OCI-LY7 (cell line): ENCODE results near the gene APPL2. TPM values are rescaled to one million over a fixed set of nuclear protein-coding genes. Genes with fewer than 3 reads are reported as not detected.

ENCODE experiments used
- BruUV-seq: library from RNA; stranded (reverse); fragments of 400-500 nt; replicated peaks from 2 replicates; lab custom pipeline; 2021; lab: Mats Ljungman, UMichigan
- CTCF ChIA-PET: fragments of 300-600 bp; sonication (Branson Sonifier 250); formaldehyde crosslinking; loops from one replicate; lab custom pipeline; 2022; ENCODE audit warnings: antibody characterized with exemption; ENCODE audit not compliant: unreplicated experiment; lab: Charles Lee
- POLR2A ChIA-PET: fragments of 300-600 bp; sonication (Branson Sonifier 250); formaldehyde crosslinking; loops from one replicate; lab custom pipeline; 2022; ENCODE audit warnings: antibody characterized with exemption; lab: Charles Lee
- DNase-seq: peaks from one replicate; pipeline ENCODE4 v3.0.0-alpha.2; 2015; ENCODE audit warnings: low spot score
- H2AFZ ChIP-seq: fragments of 200-600 bp; sonication (generic), shearing (Covaris generic); 2 replicates; pipeline ENCODE4 v1.6.1; 2014; ENCODE audit warnings: mild to moderate bottlenecking, antibody characterized with exemption, low read length, moderate library complexity
- H3K27ac ChIP-seq: fragments of 200-600 bp; sonication (generic); 2 replicates; pipeline ENCODE4 v1.5.1; 2014; ENCODE audit warnings: mixed run types, low read depth, mild to moderate bottlenecking, moderate library complexity, low read length, inconsistent platforms; ENCODE audit not compliant: poor library complexity, severe bottlenecking
- H3K36me3 ChIP-seq: fragments of 200-600 bp; sonication (generic); 2 replicates; pipeline ENCODE4 v1.6.1; 2014; ENCODE audit warnings: mild to moderate bottlenecking, antibody characterized with exemption, low read length, moderate library complexity, mixed read lengths; ENCODE audit not compliant: insufficient read depth
- H3K4me1 ChIP-seq: fragments of 200-600 bp; sonication (generic); 2 replicates; pipeline ENCODE4 v1.5.1; 2014; ENCODE audit warnings: mild to moderate bottlenecking, low read length; ENCODE audit not compliant: insufficient read depth, poor library complexity, severe bottlenecking
- H3K4me2 ChIP-seq: fragments of 200-600 bp; sonication (generic); 2 replicates; pipeline ENCODE4 v1.6.1; 2014; ENCODE audit warnings: mild to moderate bottlenecking, low read length
- H3K4me3 ChIP-seq: fragments of 200-600 bp; sonication (generic); 2 replicates; pipeline ENCODE4 v1.5.1; 2014; ENCODE audit warnings: mild to moderate bottlenecking, low read depth, low read length; ENCODE audit not compliant: poor library complexity, severe bottlenecking
- H3K79me2 ChIP-seq: fragments of 200-600 bp; sonication (generic); 2 replicates; pipeline ENCODE4 v1.6.1; 2016; ENCODE audit warnings: low read depth, mild to moderate bottlenecking, low read length, moderate library complexity, mixed read lengths; ENCODE audit not compliant: insufficient read depth
- H3K9me2 ChIP-seq: fragments of 200-600 bp; sonication (generic); 2 replicates; pipeline ENCODE4 v1.6.1; 2016; ENCODE audit warnings: mild to moderate bottlenecking, low read length, mixed read lengths; ENCODE audit not compliant: insufficient read depth
- H3K9me3 ChIP-seq: fragments of 200-600 bp; sonication (generic); 2 replicates; pipeline ENCODE4 v1.6.1; 2014; ENCODE audit warnings: mild to moderate bottlenecking, mixed run types, low read length, mixed read lengths
- H4K20me1 ChIP-seq: fragments of 200-600 bp; sonication (generic); 2 replicates; pipeline ENCODE4 v1.6.1; 2014; ENCODE audit warnings: mild to moderate bottlenecking, antibody characterized with exemption, low read length, moderate library complexity, mixed read lengths; ENCODE audit not compliant: insufficient read depth
- EZH2phosphoT487 ChIP-seq: fragments of 200-600 bp; sonication (generic); IDR thresholded peaks from 2 replicates; pipeline ENCODE4 v1.6.1; 2018; ENCODE audit warnings: low read depth, borderline replicate concordance, mild to moderate bottlenecking, mixed run types, antibody characterized with exemption, low read length, moderate library complexity, mixed read lengths
- intact Hi-C: fragments of 100-400 bp; cut with micrococcal nuclease; formaldehyde crosslinking; loops from one replicate; pipeline ENCODE4 v1.10.0; 2022; ENCODE audit not compliant: unreplicated experiment
- total RNA-seq, 2 experiments: library from RNA; depleted of rRNA in 1 of 2; stranded (reverse); fragments of >200 nt in 1 of 2; shearing (Covaris generic) in 1 of 2; gene quantifications; 2 replicates each; pipeline ENCODE4 v1.2.3, GENCODE V29; 2014 to 2022
- TF ChIP-seq, protein P1 (sequence below): fragments of 200-600 bp; sonication (generic); conservative IDR thresholded peaks from 2 replicates; pipeline ENCODE4 v1.5.1; 2014; ENCODE audit warnings: mild to moderate bottlenecking, antibody characterized with exemption, low read length, moderate library complexity, mixed read lengths

Gene APPL2
- total RNA-seq, 2 experiments from 2014 or later = 18.8 to 29.1 TPM

DNA sequence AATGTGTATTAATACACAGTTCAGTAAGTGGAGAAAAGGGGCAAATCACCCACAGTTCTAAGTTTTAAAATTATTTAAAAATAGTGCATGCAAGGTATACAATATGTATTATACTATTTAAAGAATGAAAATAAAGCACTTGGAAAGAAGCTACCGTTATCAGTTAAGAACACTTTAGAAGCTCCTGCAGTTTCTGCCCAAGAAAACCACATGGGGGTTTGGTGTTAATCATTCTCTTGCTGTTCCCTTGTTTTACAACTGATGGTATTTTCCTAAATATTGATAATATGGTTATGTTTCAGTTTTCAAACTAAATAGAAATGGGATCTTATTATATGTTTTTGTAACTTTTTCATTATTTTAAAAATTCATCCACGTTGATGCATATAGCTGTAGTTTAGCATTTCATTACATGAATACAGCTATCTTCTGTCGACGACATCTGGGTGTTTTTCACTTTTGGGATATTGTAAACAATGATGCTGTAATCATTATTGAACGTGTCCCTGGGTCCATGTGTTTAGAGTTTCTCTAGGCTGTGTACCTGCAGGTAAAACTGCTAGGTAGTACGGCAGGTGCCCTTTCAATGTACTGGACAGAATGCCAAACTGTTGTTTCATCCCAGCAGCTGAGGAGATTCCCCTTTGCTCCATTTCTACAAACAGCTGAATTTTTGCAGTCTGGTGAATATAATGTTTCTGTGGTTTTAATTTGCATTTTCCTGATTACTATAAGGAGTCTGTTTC is 64.1 kb downstream of the APPL2 start:
- intact Hi-C loops = loop anchor here (5.0 kb wide), 1 partner anchor 210 kb away; no protein-coding TSS in a partner anchor
- no peak for DNase-seq
- no peaks in the 10 kb centered on the region for H3K9me3 ChIP-seq
- H3K4me2 ChIP-seq = no peak overlapping the region
- H3K4me1 ChIP-seq = no peaks in the 10 kb centered on the region
- H2AFZ ChIP-seq = no peak overlapping the region
- no peak overlapping the region for H3K27ac ChIP-seq
- H3K4me3 ChIP-seq = no peak overlapping the region
- ChIA-PET CTCF (no interaction called here), POLR2A (interaction anchor here (0.5 to 1.4 kb wide), 5 partner anchors 11 to 972 kb away, joined by 3 to 5 read pairs (median 3); no protein-coding TSS in a partner anchor)
- no TSS peak for BruUV-seq
- TF ChIP-seq EZH2phosphoT487 = no peak
- TF ChIP-seq, protein P1, sequence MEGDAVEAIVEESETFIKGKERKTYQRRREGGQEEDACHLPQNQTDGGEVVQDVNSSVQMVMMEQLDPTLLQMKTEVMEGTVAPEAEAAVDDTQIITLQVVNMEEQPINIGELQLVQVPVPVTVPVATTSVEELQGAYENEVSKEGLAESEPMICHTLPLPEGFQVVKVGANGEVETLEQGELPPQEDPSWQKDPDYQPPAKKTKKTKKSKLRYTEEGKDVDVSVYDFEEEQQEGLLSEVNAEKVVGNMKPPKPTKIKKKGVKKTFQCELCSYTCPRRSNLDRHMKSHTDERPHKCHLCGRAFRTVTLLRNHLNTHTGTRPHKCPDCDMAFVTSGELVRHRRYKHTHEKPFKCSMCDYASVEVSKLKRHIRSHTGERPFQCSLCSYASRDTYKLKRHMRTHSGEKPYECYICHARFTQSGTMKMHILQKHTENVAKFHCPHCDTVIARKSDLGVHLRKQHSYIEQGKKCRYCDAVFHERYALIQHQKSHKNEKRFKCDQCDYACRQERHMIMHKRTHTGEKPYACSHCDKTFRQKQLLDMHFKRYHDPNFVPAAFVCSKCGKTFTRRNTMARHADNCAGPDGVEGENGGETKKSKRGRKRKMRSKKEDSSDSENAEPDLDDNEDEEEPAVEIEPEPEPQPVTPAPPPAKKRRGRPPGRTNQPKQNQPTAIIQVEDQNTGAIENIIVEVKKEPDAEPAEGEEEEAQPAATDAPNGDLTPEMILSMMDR = no peak
- no peaks in the 10 kb centered on the region for H4K20me1 ChIP-seq
- no peaks in the 10 kb centered on the region for H3K79me2 ChIP-seq
- H3K9me2 ChIP-seq = no peaks in the 10 kb centered on the region
- H3K36me3 ChIP-seq = peaks cover 92% of the 10 kb centered on the region

GRCh38 chr12:105170139-105170538 is 65.8 kb downstream of the APPL2 start:
- H4K20me1 ChIP-seq = no peaks in the 10 kb centered on the region
- no peaks in the 10 kb centered on the region for H3K4me1 ChIP-seq
- no peak overlapping the region for H3K27ac ChIP-seq
- H3K4me3 ChIP-seq = no peak overlapping the region
- H3K9me3 ChIP-seq = no peaks in the 10 kb centered on the region
- intact Hi-C loops = loop anchor here (5.0 kb wide), 1 partner anchor 212 kb away; no protein-coding TSS in a partner anchor
- no peaks in the 10 kb centered on the region for H3K9me2 ChIP-seq
- no peak overlapping the region for H2AFZ ChIP-seq
- TF ChIP-seq, protein P1 = no peak
- TF ChIP-seq EZH2phosphoT487 = no peak
- DNase-seq = no peak
- H3K79me2 ChIP-seq = no peaks in the 10 kb centered on the region
- ChIA-PET POLR2A (interaction anchor here (1.8 kb wide), 1 partner anchor 9 kb away, joined by 3 read pairs; no protein-coding TSS in a partner anchor), CTCF (no interaction called here)
- peaks cover 89% of the 10 kb centered on the region for H3K36me3 ChIP-seq
- no peak overlapping the region for H3K4me2 ChIP-seq
- no TSS peak for BruUV-seq

DNA sequence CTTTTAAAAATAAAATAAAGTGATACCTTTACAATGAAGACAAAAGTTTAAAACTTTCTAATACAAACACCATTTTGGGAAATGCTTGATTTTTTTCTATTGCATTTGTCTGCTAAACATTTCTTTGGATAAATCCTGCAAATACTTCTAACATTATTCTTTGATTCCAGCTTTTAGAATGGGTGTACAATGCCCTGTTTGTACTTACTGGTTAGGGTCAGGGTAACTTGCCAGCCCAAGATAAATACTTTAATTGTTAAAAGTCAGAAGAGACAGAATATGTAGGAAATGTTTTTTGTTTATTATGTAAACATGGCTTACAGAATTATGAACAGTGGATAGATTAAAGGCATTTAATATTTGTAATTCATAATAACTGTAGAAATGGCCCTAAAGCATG is 68.0 kb downstream of the APPL2 start:
- H3K27ac ChIP-seq = no peak overlapping the region
- TF ChIP-seq, protein P1 = no peak
- no peak for TF ChIP-seq EZH2phosphoT487
- POLR2A ChIA-PET = no interaction called here

More for the DNA sequence above, 68.0 kb downstream of the APPL2 start:
- no peaks in the 10 kb centered on the region for H3K4me1 ChIP-seq
- H3K9me2 ChIP-seq = no peaks in the 10 kb centered on the region
- DNase-seq = no peak
- H2AFZ ChIP-seq = no peak overlapping the region
- intact Hi-C loops = no loop called here
- H3K36me3 ChIP-seq = peaks cover 92% of the 10 kb centered on the region
- no TSS peak for BruUV-seq
- no peak overlapping the region for H3K4me3 ChIP-seq
- no peak overlapping the region for H3K4me2 ChIP-seq
- H3K9me3 ChIP-seq = no peaks in the 10 kb centered on the region
- H3K79me2 ChIP-seq = no peaks in the 10 kb centered on the region
- CTCF ChIA-PET = no interaction called here
- no peaks in the 10 kb centered on the region for H4K20me1 ChIP-seq
